Vagina (tissue), 2 donors: Measurements from ENCODE around the gene CCT6B.

Experiments used
- POLR2A ChIP-seq, 2 donors: fragments of 450-650 bp; IDR thresholded peaks; one replicate each; pipeline ENCODE4 v1.6.1; 2017; ENCODE audit warnings: antibody characterized with exemption in 2 of 2, mild to moderate bottlenecking in 2 of 2, moderate library complexity in 2 of 2
- POLR2AphosphoS5 ChIP-seq, 2 donors: sonication (generic); formaldehyde crosslinking; IDR thresholded peaks; one replicate each; pipeline ENCODE4 v1.9.0; 2017; ENCODE audit warnings: antibody characterized with exemption in 2 of 2, mild to moderate bottlenecking in 2 of 2, low read depth in 1 of 2; ENCODE audit not compliant: insufficient read depth in 1 of 2
- TF ChIP-seq, protein P1 (sequence below), 3 experiments: fragments of 450-650 bp in 2 of 3; fragments of 200-600 bp in 1 of 3; sonication (generic) in 1 of 3; IDR thresholded peaks; one replicate each; pipeline ENCODE4 v1.5.1; 2017 to 2019; ENCODE audit warnings: antibody characterized with exemption in 3 of 3, mild to moderate bottlenecking in 2 of 3, moderate library complexity in 2 of 3

DNA sequence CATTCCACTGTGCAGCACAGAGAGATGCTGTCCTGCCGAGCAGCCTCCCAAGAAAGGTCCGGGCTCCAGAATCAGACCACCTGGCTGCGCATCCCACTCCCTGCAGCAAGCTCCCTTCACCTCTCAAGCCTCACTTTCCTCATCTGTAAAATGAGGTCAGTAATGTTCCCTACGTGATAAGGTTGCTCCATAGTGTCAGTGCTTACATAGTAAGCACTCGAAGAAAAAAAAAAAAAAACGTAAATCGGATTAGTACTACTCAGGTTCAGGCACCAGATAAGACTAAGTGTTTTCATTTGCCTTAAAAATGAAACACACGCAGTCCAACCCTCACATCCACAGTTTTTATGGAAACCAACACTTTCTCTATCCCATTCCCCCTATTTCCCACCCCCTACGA lies 76.7 kb downstream of the CCT6B start:
- TF ChIP-seq POLR2AphosphoS5 (IDR thresholded peaks at IDR 0.05; ENCODE audit: insufficient read depth in 1 of 2, low read depth in 1 of 2) (no peak), POLR2A (IDR thresholded peaks at IDR 0.05) (no peak)
- TF ChIP-seq, protein P1, sequence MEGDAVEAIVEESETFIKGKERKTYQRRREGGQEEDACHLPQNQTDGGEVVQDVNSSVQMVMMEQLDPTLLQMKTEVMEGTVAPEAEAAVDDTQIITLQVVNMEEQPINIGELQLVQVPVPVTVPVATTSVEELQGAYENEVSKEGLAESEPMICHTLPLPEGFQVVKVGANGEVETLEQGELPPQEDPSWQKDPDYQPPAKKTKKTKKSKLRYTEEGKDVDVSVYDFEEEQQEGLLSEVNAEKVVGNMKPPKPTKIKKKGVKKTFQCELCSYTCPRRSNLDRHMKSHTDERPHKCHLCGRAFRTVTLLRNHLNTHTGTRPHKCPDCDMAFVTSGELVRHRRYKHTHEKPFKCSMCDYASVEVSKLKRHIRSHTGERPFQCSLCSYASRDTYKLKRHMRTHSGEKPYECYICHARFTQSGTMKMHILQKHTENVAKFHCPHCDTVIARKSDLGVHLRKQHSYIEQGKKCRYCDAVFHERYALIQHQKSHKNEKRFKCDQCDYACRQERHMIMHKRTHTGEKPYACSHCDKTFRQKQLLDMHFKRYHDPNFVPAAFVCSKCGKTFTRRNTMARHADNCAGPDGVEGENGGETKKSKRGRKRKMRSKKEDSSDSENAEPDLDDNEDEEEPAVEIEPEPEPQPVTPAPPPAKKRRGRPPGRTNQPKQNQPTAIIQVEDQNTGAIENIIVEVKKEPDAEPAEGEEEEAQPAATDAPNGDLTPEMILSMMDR (IDR thresholded peaks at IDR 0.05): no peak
